GM19463 (cell line): ENCODE results near the gene DAP3.
"Not testable (repeated sequence)": the region's sequence is repeated elsewhere in the genome, so short reads cannot be mapped to it uniquely, and the experiment has no call there.

Source experiments
- ATAC-seq: cut with Tn5 transposase; IDR thresholded peaks from one replicate; pipeline ENCODE4 v1.9.1; 2021; ENCODE audit warnings: mild to moderate bottlenecking, moderate library complexity; ENCODE audit not compliant: unreplicated experiment

Gene DAP3

DNA sequence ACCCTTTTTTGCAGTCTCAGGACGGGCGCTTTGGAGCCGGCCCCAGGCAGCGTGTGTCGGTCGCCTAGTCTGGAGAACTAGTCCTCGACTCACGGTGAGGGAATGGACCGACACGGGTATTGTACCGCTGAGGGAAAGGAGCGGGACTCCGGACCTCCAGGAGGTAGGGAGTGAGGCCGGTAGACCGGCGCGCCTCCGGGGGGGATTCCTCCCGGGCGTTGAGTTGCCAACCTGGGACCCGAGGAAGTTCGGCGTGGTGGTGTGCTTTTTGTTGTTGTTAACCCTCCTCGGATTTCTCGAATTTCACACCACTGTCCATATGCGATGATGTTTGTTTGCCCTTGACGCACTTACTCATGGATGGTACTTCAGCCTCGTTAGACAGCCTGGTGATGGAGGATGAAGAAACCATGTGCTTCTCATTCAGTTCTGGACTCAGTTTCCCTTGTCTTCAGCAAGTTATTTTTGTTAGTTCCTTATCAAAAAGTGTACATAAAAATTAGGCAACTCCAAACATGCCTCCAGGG, at the start of gene DAP3:
Gene DAP3 (plus strand): TSS at position 11 of the 527 bp plus-strand sequence. CDS start 20,689 bp downstream, outside the sequence.
- not testable (repeated sequence) for ATAC-seq

DNA sequence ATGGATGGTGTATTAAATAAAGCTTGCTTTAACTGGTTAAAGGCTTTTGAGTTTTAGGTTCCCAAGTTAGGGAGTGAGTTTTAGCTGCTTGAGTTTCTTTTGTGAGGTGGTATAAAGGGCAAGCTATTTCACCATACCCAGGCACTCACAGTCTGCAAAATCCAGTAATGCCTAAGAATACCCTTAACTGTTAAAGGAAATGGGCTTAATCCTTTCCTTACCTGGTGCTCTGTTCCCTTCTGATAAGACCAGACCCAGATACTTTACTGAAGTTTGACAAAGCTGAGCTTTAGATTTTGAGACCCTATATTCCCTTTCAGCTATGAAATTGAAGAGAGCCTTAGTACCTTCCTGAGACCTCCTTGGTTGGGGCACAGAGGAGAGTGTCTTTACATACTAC, 48.5 kb upstream of the DAP3 start:
- ATAC-seq = no peak

DNA sequence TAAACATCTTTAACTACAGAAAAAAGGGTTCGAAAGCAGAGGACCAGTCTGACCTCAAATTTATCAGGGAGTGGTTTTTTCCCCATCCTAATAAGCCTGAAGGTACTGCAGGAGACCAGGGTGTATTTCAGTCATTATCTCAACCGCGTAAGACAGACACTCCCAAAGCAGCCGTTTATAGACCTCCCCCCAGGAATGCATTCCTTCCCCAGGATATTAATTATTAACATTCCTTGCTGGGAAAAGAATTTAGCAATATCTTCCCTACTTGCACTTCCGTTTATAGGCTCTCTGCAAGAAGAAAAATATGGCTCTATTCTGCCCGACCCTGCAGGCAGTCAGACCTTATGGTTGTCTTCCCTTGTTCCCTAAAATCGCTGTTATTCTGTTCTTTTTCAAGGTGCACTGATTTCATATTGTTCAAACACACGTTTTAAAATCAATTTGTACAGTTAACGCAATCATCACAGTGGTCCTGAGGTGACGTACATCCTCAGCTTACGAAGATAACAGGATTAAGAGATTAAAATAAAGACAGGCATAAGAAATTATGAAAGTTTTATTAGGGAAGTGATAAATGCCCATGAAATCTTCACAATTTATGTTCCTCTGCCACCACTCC, 46.2 kb upstream of the DAP3 start:
- not testable (repeated sequence) for ATAC-seq

DNA sequence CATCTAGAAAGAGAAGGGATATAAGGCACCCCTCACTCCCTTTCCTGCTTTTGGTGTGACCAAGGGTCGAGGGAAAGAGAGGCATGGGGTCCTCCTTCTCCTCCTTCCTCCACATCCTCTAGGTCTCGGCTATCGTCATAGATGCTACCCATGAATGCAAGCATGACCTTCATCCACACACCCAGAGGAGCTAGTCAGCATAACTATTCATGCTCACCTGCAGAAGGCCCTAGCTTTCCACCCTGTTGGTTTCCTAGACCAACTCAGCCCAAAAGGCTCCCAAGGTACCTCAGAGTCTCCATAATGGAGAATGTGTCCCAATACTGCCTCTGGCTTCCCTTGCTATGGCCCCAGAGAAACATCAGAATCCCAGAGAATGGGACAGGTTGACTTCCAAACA, 45.7 kb upstream of the DAP3 start:
- ATAC-seq = no peak

DNA sequence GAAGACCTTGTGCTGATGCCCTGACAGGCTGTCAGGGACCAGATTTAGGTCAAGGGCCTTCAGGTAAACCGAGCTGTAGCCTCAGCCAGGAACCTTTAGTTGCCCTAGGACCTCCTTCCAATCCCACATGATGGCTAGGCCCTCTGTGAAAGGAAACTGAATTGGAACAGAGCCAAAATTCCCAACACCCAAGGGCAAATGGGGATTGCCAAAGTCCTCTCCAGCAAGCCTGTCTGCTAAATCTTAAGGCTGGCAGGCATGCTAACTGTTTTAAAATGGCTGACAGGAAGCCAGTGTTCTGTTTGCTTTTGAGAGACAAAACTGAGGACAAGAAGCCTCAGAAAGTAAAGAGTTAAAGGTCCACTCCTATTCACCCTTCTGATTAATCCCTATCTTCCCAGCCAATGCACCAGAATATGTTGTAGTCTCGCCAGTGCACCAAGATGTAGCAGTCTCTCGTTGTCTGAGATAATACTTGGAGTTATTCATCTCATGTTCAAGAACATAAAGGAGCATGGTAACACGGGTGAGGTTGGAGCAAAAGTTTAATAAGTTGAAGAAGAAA, 43.8 kb upstream of the DAP3 start:
- ATAC-seq = no peak

DNA sequence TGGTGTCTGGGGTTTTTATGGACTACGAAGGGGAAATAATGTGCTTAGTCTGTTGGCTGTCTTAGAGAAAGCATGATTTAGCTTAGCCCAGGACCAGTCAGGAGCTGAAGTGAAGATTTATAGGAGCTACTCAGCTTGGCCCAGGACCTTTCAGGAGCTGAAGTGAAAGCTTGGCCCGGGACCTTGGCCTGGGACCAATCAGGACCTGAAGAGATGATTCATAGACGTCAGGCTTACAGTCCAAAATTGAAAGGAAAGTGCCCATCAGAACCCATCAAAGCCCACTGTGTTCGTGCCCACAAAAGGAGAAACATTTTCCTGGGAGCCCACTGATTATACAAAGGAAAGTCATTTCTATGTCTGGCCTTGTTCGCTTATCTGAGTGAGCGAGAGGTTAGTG, 43.2 kb upstream of the DAP3 start:
- no peak for ATAC-seq

DNA sequence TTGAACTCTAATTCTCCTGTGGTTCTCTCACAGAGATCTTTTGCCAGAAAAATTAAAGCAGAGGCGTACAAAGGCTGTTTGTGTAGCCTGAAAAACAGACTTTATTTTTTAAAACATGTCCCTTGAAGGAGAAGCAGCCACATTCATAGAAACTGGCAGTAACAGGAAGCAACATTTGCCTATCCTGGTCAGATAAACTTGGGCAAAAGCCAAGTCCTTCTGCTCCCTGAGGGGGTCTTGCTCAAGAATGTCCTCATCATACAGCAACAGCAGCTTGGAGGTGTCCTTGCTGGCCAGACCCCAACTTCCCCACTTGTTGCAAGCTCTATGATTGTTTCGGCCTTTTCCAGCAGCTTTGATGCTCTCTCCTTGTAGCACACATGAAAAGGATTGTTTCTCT, 42.6 kb upstream of the DAP3 start:
- no peak for ATAC-seq

DNA sequence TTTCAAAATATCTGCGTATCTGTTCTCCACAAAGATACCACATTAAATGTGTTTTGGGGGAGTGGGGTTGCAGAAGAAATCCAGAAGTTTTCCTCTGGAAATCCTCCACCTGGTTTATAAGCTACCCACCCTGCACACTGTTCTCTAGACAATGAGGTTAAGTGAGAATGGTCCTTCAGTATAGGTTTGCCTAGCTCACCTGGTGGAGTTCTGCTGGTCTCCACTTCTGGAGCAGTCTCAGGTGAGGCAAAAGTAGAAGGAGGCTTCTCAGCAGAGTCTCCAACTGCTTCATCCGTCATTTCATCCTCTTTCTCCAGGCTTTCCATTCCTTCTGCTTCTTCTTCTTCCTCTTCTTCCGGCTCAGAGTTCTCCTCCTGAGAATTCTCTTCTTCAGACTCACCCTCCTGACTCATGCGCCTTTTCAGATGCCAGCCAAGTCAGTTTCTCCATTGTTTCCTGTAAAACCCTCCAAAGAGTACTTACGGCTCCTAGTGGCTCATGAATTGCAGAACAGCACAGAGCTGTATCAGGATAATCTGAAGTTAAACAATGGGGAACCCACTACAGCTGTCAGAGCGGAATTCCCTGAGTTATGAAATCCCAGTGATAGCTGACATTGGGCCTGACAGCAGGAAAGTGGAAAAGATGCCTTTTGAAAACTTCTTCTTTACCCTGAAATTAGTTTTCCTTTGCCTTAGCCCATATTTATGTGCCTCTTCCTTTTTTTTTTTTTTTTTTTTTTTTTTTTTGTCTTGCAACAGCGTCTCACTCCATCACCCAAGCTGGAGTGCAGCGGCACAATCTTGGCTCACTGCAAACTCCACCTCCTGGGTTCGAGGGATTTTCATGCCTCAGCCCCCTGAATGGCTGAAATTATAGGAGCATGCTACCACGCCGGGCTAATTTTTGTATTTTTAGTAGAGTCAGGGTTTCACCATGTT, 40.4 kb upstream of the DAP3 start:
- ATAC-seq = no peak

DNA sequence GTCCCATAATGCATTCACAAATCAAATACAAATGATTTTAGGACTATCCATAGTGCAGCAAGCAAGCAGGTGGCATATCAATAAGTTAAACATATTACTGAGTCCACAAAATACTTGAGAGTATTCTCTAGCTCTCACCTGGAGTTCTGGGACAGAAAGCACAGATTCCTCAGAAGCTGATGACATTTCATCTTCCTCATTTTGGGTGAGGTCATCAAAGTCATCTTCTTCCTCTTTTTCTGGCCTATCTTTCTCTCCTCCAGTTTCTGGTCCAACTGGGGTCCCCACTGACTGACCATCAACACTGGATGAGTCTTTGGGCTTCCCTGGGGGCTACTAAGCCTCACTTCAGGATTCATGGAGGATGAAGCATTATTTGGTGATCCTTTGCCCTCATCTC, 39.2 kb upstream of the DAP3 start:
- ATAC-seq = no peak

DNA sequence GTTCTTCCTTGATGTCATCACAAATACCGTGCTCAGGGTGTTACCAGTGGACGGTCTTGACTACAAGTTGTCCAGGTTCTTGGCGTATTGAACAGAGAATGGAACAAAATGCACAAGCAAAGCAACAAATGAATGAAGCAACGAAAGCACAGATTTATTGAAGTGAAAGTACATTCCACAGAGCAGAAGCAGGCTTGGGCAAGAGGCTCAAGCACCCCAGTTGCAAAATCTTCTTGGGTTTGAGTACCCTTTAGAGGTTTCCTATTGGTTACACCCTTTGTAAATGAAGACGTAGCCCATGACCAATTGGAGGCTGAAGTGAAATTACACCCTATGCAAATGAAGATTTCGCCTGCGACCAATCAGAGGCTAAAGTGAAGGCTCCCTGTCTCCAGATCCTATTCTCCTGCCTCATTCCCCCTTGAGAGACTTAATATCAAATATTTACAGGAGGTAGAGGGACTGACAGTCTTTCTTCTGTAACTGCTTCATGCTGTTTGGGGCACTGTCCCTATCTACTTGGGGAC, 38.6 kb upstream of the DAP3 start:
- ATAC-seq = no peak

DNA sequence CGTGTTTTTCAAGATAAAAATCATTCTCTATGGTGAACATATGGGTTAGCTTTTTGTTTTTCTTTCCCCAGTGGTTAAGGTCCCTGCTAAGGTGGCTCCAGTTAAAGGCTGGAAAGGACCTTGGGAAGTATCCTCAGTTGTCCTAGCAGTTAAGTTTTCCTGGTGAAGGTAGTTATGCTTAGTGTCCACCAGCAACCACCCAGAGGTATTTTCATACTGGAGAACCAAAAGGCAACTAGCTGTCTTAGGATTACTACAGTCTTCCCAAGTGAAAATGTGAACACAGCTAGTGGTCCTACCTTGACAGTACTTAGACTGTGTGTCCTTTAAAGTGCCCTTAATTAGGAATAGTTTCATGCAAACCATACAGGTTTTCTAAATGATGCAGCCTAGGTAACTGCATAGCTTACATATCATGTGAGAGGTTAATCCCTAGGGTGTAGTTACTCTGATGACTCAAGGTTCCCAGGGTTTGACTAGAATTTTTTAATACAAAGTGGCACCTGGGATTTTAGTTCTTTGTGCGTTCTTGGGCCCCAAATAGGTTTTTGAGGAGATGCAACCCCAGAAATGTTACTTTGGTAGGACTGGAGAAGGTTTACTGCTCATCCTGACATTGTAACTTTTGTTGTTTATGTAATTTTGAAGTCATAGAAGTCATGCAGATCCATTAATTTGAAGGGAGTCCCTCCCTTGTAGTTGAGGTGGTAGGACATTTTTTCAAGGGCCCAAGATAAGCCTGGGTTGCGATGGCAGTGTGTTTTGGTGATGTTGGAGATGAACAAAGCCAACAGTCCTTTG, 36.8 kb upstream of the DAP3 start:
- no peak for ATAC-seq

DNA sequence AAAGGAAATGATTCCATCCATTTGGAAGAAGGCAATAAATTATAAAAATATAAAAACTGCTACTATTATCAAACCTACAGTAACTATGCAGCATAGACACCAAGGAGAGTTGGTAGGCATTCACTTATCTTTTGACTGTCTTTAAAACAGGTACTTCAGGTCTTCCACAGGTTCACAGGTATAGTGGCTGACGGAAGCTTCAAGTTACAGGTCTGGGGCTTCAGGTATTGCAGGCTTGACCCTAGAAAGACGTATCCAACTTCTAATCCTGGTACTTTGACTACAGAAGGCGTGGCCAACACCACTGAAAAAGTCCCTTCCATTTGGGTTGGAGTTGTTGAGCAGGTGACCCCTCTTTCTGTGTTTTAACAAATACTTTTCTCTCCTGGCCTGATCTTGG, 35.9 kb upstream of the DAP3 start:
- ATAC-seq = no peak

DNA sequence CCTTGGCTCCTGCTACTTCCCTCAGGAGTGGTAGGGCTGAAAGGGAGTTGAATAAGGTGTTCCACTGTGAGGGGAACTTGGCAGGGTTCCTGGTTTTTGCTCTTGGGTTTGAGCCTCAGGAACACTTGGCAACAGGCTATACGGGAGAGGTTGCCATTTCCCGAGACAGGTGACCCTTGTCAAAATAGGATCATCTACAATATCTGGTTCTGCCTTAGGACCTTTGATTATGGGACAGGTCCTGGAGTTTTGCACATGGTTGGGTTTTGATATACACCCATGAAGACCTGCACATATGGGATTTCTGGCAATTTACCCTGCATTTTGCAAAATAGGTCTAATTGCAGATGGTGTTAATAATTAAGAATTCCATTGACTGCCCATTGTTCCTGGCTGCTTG, 31.4 kb upstream of the DAP3 start:
- ATAC-seq = no peak

DNA sequence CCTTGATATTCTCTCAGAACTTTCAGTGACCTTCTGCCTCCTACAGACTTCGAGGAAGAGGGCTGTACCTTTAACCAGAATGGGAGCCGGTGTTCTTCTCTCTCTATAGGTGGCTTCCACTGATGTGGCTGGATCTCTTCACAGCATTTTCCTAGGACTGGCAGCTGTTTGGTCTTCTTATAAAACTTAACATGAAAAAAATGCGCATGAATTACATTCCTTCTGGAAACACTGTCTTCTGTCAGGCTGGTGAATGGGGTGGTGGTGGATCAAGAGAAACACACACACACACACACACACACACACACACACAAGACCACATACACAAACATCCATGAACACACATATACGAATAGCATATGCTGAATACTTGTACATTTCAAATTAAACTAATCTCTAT, 27.7 kb upstream of the DAP3 start:
- ATAC-seq = not testable (repeated sequence)

DNA sequence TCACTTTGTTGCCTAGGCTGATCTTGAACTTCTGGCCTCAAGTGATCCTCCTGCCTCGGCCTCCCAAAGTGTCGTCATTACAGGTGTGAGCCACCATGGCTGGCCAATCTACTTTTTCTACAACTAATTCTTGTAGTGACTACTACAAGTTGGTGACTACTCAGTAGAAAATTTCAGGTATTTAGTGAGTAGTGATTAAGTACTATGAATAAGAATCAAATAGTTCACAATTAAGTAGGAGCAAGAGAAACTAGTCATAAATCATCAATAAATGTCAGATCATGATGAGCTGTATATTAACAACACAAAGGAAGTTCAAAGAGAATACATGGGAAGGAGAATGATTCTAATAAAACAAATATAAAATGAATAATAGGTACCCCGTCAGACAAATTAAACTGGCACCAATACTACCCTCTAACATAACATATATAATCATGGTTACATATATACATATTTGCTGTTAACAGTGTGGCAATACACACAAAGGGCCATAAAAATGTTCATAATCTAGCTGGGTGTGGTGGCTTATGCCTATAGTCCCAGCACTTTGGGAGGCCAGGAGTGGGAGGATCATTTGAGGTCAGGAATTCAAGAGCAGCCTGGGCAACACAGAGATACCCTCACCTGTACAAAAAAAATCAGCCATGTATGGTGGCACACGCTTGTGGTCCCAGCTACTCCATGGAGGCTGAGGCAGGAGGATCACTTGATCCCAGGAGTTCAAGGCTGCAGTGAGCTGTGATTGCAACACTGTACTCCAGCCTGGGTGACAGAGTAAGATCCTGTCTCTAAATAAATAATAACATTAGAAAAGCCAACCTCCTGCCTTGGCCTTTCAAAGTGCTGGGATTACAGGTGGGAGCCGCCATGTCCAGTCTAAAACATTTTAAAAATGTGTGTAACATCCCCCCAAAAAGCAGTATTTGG, 19.4 kb upstream of the DAP3 start:
- no peak for ATAC-seq

DNA sequence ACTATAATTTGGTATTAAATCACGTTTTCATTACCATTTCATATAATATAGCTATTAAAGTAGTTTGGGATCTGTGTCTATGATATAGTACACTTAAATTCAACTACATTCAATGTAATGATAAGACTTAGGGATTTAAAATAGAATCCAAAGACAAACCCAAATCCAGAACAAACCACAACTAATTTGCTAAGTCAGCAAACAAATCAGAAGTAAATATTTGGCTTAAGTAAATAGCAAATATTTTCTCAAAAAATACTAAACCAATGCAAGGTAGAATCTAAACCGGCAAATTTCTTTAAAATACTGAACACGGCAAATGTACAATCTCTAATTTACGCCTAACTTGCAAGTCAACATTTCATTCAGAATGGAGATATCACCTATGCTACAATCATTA, 17.1 kb upstream of the DAP3 start:
- no peak for ATAC-seq

DNA sequence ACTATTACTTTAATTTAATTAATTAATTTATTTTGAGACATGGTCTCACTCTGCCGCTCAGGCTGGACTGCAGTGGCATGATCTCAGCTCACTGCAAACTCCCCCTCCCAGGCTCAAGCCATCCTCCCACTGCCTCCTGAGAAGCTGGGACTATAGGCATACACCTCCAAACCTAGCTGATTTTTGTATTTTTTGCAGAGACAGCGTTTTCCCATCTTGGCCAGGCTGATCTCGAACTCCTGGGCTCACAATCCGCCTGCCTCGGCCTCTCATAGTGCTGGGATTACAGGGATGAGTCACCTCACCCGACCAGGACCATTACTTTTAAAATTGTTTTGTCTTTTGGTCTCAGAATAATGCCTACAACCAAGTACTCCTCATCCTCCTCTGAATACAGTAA, 15.9 kb upstream of the DAP3 start:
- ATAC-seq = no peak

DNA sequence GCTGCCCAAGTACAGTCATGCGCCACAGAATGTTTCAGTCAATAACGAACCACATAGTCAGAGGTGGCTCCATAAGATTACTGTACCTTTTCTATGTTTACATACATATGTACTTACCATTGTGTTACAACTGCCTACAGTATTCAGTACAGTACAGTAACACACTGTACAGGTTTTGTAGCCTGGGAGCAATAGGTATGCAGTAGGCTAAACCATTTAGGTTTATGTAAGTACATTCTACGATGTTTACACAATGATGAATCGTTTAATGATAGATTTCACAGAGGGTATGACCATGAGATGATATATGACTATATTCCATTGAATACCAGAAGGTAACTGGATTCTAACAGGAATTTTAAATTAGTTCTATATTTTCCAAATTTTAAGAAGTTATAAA, 10.9 kb upstream of the DAP3 start:
- no peak for ATAC-seq

DNA sequence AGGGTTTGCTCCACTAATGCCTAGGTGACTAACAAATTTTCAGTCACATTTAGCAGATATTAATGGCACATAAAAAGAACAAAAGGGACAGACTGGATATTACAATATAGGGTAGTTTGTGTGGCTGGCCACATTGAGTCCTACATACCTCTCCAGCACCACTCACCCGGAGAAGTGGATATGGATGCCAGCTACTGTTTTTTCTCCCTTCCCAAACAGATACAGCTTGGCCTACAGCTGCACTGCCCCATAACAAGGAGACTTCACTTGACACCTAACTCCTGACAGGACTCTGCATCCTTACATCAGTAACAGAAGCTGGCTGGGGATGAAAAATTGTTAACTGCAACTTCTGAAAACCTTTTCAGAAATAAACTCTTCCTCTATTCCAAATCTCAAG, 9.9 kb upstream of the DAP3 start:
- ATAC-seq = not testable (repeated sequence)

DNA sequence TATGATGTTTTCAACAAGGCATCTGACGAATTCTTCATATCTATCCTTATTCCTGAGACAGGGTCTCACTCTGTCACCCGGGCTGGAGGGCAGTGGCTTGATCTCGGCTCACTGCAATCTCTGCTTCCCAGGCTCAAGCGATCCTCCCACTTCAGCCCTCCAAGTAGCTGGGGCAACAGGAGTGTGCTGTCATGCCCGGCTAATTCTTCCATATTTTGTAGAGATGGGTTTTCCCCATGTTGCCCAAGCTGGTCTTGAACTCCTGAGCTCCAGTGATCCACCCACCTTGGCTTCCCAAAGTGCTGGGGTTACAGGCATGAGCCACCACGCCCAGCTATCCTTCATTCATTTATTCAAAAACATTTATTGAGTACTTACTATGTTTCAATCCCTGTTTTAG, 8.4 kb upstream of the DAP3 start:
- ATAC-seq = no peak
